ENCODE measurements around the gene NACC2.
"Not testable (repeated sequence)": the region's sequence is repeated elsewhere in the genome, so short reads cannot be mapped to it uniquely, and the experiment has no call there.

Gene NACC2

GRCh38 chr9:135973277-135974219 is 121.5 kb downstream of the NACC2 start:
- peak; percentile 67 for DNase-seq

DNA sequence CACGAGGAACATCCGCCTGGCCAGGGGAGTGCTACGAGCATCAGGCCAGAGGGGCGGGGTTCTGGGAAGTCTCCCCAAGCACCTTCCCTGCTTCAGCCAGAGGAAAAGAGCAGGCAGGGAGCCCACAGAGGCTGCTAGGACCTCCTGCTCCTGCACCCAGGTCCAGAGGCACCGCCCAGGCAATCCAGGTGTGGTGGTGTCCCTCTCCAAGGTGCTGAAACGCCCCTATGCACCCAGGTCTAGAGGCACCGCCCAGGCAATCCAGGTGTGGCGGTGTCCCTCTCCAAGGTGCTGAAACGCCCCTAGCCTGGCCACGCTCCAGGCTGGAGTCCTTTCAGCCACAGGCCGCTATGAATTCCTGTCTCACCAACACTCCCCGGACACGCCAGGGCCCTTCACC is 123.2 kb downstream of the NACC2 start:
- no peak for DNase-seq

- no peak for DNase-seq
Measured at GRCh38 chr9:135971111-135971766, 123.8 kb downstream of the NACC2 start.

DNA sequence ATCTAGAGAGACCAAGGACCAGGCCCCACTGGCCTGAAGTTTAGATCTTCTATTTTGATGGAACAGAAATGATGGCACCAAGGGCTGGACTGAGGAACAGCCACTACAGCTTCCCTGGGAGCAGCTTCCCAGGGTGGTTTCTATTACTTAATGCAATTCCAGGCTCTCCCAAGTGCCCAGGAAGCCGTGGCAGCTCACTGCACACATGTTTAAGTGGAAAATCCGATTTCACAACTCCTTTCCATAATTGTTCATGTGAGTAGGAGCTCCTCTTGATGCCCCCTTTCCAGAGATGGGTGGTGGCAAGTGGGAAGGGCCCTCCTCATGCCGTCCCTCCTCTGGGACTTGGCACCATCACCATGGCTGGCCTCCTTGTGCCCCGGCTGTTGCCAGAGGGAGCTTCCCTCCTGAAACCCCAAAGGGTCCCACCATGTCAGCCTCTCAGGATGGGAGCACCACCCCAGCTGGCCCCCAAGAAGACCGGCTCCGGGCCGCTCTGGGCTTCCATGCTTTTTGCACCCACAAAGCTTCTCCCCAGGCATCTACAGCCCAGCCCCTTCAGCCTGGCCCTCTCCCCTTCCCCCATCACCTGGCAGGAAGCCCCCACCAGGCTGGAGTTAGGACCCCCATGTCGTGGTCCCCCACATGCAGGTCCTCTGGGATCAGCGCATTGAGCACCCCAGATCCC is 124.8 kb downstream of the NACC2 start:
- DNase-seq = no peak

GRCh38 chr9:135969064-135969683 is 125.9 kb downstream of the NACC2 start:
- peak; percentile 72 for DNase-seq

GRCh38 chr9:135968601-135969000 is 126.5 kb downstream of the NACC2 start:
- no peak for DNase-seq

- DNase-seq = no peak
Measured at GRCh38 chr9:135968083-135968476, 127.0 kb downstream of the NACC2 start.

GRCh38 chr9:135966916-135967260 is 128.2 kb downstream of the NACC2 start:
- DNase-seq = not testable (repeated sequence)

- DNase-seq = no peak
Measured at GRCh38 chr9:135965124-135965756, 129.8 kb downstream of the NACC2 start.

DNA sequence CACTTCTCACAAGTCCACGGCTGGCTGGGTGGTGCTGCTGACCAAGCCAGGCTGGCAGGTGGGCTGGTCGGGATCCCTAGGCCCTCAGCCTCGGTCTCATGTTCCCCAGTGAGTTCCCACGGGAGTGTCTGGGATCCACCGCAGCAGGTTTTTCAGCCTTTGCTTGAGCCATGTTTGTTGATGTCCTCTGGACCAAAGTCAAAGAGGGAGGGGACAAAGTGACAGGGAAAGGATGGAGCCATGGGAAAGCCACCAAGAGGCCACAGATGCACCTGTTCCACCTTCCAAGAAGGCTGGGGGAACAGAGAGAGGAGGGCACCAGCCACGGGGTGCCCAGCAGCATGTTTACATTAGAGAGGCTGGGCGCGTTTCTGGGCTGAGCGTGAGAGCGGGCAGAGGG is 131.2 kb downstream of the NACC2 start:
- DNase-seq = no peak

- DNase-seq = no peak
Measured at GRCh38 chr9:135963338-135963737, 131.8 kb downstream of the NACC2 start.

- DNase-seq = peak; percentile 25
Measured at GRCh38 chr9:135962696-135963307, 132.3 kb downstream of the NACC2 start.

DNA sequence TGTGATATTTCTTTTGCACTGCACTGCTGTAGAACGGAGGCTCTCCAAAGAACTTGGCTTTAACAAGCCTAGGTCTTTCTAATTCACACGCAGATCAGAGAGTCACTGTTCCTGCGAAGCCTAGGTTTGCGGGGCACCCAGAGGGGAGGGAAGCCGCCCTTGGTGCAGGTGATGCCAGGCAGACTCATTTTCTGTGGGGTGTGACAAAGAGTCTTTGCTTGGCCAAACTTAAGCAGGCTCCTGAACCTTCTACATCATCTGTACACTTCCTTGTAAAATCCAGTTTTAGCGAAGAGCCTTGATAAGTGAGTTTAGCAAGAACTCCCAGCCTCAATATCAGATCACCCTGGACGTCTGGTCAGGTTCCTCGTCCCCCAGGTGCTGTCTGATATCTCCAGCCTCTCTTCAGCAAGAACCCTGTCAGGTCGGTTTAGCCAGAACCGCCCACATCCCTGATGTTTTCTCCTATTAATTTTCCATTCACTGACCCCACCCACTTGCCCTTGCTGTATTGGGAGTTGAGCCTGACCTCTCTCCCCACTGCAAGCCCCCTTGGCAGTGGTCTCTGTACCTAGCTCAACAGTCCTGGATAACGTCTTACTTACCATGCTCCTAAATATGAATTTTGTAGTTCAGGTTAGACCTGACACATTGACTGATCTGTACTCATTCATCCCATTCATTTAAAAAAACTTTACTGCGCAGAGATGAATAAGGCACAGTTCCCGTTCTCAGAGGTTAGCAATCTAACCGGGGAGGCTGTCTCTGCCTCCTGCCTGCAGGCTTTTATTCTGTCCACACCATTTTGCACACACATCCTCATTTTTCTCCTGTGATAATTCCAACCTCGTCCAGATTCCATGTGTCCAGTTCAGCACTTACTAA is 133.0 kb downstream of the NACC2 start:
- peak; percentile 27 for DNase-seq

DNA sequence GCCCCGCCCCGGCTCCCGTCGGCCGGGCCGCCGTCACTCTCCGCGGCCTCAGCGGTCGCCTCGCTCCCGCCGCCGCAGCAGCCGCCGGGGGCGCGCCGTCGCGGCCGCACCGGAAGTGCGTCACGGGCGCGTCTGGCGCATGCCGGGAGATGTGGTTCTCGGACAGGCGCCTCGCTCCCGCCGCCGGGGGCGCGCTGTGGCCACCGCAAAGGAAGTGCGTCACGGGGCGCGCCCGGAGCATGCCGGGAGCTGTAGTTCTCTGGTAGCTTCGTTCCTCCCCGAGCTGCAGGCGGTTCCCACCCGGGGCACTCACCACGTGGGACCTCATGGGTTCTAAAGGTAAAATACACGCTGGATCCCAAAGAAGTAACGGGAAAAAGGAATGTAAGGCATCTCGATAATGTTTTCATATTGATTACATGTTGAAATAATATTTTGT is 133.8 kb downstream of the NACC2 start, which contains the start of gene UBAC1:
TSS of gene UBAC1 (minus strand) at position 97 of the 439 bp plus-strand sequence. CDS start 211 bp downstream, outside the sequence.
- DNase-seq = peak; percentile 98

DNA sequence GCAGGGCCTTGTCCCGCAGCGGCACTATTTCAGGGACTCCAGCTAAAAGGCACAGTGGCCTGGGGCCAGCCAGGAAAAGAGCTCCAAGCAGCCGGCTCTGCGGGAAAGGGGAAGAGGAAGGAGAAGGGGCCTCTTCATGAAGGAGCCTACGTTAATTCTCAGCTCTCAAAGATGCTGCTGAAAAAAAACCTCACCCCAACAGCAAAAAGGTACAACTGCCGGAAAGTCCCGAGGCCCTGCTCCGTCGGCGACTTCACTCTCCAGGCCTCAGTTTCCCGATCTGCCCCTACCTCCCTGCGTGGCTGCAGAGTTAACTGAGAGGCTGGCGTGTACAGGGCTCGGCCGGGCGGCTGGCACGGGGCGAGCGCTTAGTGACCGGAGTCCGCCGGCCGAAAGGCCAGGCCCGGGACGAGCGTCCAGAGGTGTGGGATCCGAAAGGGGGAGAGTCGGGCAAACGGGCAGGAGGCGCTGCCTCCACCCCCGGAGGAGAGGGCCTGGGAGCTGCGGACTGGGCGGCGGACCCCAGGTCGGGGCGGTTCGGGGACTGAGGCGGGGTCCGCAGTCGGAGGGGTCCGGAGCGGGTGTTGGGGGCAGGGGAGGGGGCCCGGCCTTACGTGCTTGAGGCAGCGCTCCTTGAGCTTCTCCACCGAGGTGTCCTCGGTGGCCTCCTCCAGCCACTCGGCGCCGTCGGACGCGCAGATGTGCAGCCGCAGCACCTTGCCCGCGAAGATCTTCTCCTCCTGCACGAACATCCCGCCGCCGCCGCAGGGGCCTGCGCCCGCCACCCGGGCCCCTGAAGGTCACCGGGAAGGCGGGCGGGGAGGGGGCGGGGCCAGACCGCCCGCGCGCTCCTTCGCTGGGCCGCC is 134.4 kb downstream of the NACC2 start:
- DNase-seq = peak; percentile 61

DNA sequence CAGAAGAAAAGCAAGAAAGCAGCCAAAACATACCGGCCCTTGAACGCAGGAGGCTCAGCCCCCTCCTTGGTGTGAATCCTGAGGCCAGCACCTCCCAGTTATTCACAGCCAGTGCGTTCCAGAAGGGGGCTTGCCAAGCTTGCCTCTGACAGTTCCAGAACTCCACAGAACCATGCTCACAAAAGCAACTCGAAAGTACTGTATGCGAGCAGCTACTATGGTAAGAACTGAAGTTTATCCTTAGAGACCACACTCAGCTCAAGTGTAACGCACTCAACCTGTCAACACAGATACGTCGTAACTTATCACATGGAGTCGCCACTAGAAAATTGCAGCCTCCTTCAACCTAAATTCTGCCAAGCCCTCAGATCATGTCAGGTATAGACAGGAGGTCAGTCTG is 135.3 kb downstream of the NACC2 start:
- DNase-seq = no peak

DNA sequence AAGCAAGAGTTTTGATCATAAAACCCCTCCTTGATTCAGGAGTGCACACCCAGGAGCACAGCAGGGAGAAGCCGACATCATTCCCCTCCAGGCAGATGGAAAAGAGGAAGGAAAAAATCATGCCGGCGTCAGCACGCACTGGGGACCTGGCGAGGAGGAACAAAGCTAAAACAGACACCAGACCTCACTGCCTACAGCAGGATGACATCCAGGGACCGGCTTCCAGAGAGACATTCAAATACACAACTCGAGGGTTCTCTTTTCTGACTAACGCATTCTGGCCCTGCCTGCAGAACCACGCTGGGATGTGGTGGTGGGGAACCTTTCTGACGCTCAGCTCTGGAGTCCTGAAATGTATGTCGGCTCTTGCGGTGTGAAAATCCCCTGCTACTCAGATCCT is 136.6 kb downstream of the NACC2 start:
- peak; percentile 64 for DNase-seq

DNA sequence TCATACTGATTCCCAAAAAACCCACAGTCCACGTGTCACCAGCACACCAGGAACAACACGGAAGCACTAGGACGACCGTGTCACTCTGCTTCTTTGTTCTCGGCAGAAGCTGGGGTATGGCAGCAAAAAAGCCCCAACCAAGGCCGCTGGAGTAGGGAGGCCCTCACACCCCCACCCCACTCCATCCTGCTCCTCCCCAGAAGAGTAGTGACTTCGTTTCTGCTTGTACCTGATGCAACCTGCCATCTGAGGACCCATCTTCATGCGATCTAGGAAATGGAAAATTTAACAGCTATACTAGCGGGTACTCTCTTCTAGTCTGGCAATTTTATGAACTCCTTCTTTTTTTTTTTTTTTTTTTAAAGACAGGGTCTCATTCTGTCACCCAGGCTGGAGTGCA is 137.7 kb downstream of the NACC2 start:
- DNase-seq = no peak

DNA sequence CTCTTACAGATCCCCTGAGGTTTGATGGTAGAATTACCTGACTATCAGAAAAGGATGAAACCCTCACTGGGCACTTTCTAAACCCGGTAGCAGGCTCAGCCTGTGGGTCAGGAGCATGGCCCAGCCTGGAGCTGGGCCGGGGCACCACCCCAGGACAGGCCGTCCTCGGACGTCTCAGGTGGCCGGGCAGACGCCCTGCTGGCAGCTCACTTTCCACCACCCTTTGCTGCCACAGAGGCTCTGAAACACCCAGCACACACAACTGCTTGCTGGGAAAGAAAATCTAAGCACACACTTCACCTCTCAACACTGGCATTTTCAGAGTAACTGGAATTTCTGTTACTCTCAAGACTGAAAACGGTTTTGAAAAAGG is 138.3 kb downstream of the NACC2 start:
- no peak for DNase-seq

Measured in suppressor macrophage treated with lipopolysaccharide for 4 hours (primary cell).